ENCODE data around the gene NOL4L. TPM values are rescaled to one million over a fixed set of nuclear protein-coding genes. Genes with fewer than 3 reads are reported as not detected.
A peak's percentile ranks its signal among the peaks of the same experiment; 100 is the strongest.

The NOL4L gene
- total RNA-seq, 2 experiments from 2014 or later: 53.1 to 55.6 TPM

- peaks cover 37% of the 10 kb centered on the region for H3K36me3 ChIP-seq (ENCODE audit: insufficient read depth, low read length)
- no peak overlapping the region for H3K4me3 ChIP-seq (ENCODE audit: low read length)
- H3K27ac ChIP-seq (ENCODE audit: low read depth in 1 of 2, low read length in 2 of 2): no peak overlapping the region
- H3K27me3 Mint-ChIP-seq: no peaks in the 10 kb centered on the region
- CTCF ChIA-PET: no interaction called here
- peak overlapping the region; percentile 42 for H3K27ac Mint-ChIP-seq
- no peaks in the 10 kb centered on the region for H3K27me3 ChIP-seq (ENCODE audit: control insufficient read depth in 1 of 2, insufficient read depth in 2 of 2, low read length in 2 of 2)
- H3K4me1 ChIP-seq (ENCODE audit: insufficient read depth, low read length): peaks cover 10% of the 10 kb centered on the region
- H3K36me3 Mint-ChIP-seq (ENCODE audit: low read depth): peaks cover 26% of the 10 kb centered on the region
- ATAC-seq (ENCODE audit: poor library complexity) (no peak), DNase-seq (no peak)
- H3K4me1 Mint-ChIP-seq (ENCODE audit: low read depth): no peaks in the 10 kb centered on the region
- no peaks in the 10 kb centered on the region for H3K9me3 ChIP-seq (ENCODE audit: control insufficient read depth in 1 of 2, insufficient read depth in 1 of 2, low read length in 2 of 2)
- TF ChIP-seq CTCF (IDR thresholded peaks at IDR 0.05): no peak
- POLR2A ChIA-PET: no interaction called here
- no peaks in the 10 kb centered on the region for H3K9me3 Mint-ChIP-seq
- no peak overlapping the region for H3K4me3 Mint-ChIP-seq
- intact Hi-C loops (cut with DNase I, micrococcal nuclease): no loop called here
Measured at GRCh38 chr20:32465092-32465900, 119.8 kb downstream of the NOL4L start.

GRCh38 chr20:32464401-32465091 is 120.6 kb downstream of the NOL4L start:
- no peak for ATAC-seq (ENCODE audit: poor library complexity)
- Histone ChIP-seq H3K4me3 (ENCODE audit: low read length) (no peak overlapping the region), H3K9me3 (ENCODE audit: control insufficient read depth in 1 of 2, insufficient read depth in 1 of 2, low read length in 2 of 2) (no peaks in the 10 kb centered on the region), H3K27ac (ENCODE audit: low read depth in 1 of 2, low read length in 2 of 2) (no peak overlapping the region), H3K36me3 (ENCODE audit: insufficient read depth, low read length) (peaks cover 43% of the 10 kb centered on the region), H3K4me1 (ENCODE audit: insufficient read depth, low read length) (peaks cover 8% of the 10 kb centered on the region), H3K27me3 (ENCODE audit: control insufficient read depth in 1 of 2, insufficient read depth in 2 of 2, low read length in 2 of 2) (no peaks in the 10 kb centered on the region)
- TF ChIP-seq CTCF (IDR thresholded peaks at IDR 0.05): no peak
- H3K27ac Mint-ChIP-seq: peak overlapping the region; percentile 42
- ChIA-PET POLR2A (no interaction called here), CTCF (no interaction called here)
- no peak for DNase-seq
- H3K9me3 Mint-ChIP-seq: no peaks in the 10 kb centered on the region
- no peaks in the 10 kb centered on the region for H3K4me1 Mint-ChIP-seq (ENCODE audit: low read depth)
- H3K4me3 Mint-ChIP-seq: no peak overlapping the region
- intact Hi-C loops (cut with DNase I, micrococcal nuclease): no loop called here
- H3K36me3 Mint-ChIP-seq (ENCODE audit: low read depth): peaks cover 23% of the 10 kb centered on the region
- H3K27me3 Mint-ChIP-seq: no peaks in the 10 kb centered on the region

- peaks cover 44% of the 10 kb centered on the region for H3K36me3 ChIP-seq (ENCODE audit: insufficient read depth, low read length)
- no peaks in the 10 kb centered on the region for H3K4me1 Mint-ChIP-seq (ENCODE audit: low read depth)
- peaks cover 8% of the 10 kb centered on the region for H3K4me1 ChIP-seq (ENCODE audit: insufficient read depth, low read length)
- no peak overlapping the region for H3K4me3 ChIP-seq (ENCODE audit: low read length)
- no peak for TF ChIP-seq CTCF (IDR thresholded peaks at IDR 0.05)
- H3K9me3 Mint-ChIP-seq: no peaks in the 10 kb centered on the region
- intact Hi-C loops (cut with DNase I, micrococcal nuclease): no loop called here
- ChIA-PET POLR2A (no interaction called here), CTCF (no interaction called here)
- no peak overlapping the region for H3K27ac ChIP-seq (ENCODE audit: low read depth in 1 of 2, low read length in 2 of 2)
- H3K27ac Mint-ChIP-seq: no peak overlapping the region
- H3K9me3 ChIP-seq (ENCODE audit: control insufficient read depth in 1 of 2, insufficient read depth in 1 of 2, low read length in 2 of 2): no peaks in the 10 kb centered on the region
- no peaks in the 10 kb centered on the region for H3K27me3 ChIP-seq (ENCODE audit: control insufficient read depth in 1 of 2, insufficient read depth in 2 of 2, low read length in 2 of 2)
- DNase-seq: no peak
- peaks cover 23% of the 10 kb centered on the region for H3K36me3 Mint-ChIP-seq (ENCODE audit: low read depth)
- no peaks in the 10 kb centered on the region for H3K27me3 Mint-ChIP-seq
- no peak for ATAC-seq (ENCODE audit: poor library complexity)
- no peak overlapping the region for H3K4me3 Mint-ChIP-seq
Measured at GRCh38 chr20:32463642-32464400, 121.3 kb downstream of the NOL4L start.
